GM12891 (cell line): ENCODE results near the gene LIG1.

Source experiments
- POLR2A ChIP-seq: IDR thresholded peaks from 2 replicates; pipeline ENCODE4 v1.6.1; 2011; ENCODE audit warnings: low read depth, low read length, control low read depth
- POLR2AphosphoS5 ChIP-seq: IDR thresholded peaks from 2 replicates; pipeline ENCODE4 v1.6.1; 2011; ENCODE audit warnings: low read depth, low read length, control low read depth
- POU2F2 ChIP-seq: IDR thresholded peaks from 2 replicates; pipeline ENCODE4 v1.6.1; 2011; ENCODE audit warnings: low read depth, mild to moderate bottlenecking, control low read depth, low read length, moderate library complexity

DNA sequence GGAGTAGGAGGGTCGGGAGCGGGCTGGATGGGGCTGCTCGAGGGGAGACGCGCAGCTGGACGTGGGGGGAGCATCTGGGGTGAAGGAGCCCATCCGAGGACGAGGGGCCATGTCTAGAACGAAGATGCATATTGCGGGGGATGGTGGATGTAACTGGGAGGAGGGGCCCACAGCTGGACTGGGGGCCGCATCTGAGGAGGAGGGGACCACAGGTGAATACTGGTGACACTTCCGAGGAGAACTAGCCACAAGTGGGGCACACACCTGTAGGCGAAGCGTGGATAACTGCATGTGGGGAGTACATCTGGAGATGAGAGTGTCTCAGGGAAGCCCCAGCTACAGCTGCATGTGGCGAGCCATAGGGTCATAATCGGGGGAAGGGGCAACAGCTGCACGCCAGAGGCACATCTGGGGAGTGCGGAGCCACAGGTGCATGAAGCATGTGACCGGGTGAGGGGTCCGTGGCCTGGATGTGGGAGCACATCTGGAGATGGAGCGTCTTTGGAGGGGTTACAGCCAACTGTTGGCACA lies 738 bp upstream of the LIG1 start:
- TF ChIP-seq POLR2A: no peak
- no peak for TF ChIP-seq POLR2AphosphoS5
- TF ChIP-seq POU2F2: peak; percentile 25; the same call in 1 of the 2 replicates
